ENCODE measurements around the gene ZFYVE21. TPM values are rescaled to one million over a fixed set of nuclear protein-coding genes. Genes with fewer than 3 reads are reported as not detected.

Gene ZFYVE21
- total and polyA plus RNA-seq, 9 donors = 75.6 to 111 (median 83.1) TPM

DNA sequence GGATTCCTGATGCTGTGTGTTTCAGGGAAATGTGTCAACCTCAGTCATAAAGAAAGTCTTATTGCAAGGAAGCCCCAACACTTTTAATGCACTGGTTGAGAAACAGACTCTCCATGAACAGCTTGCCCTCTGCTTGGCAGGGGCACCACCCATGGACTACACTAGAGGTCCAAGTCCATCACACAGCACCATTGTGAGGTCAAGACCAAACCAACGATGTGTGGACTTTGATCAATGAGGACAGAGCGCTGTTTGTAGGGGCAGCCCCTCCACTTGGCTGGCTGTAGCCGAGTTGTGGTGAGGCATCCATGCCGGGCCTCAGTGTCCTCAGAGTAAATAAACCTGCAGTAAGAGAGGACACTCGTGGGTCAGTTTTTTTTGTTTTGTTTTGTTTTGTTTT, 29.8 kb downstream of the ZFYVE21 start:
- Histone ChIP-seq H3K27me3 (no peaks in the 10 kb centered on the region), H3K27ac (no peak overlapping the region), H3K36me3 (no peaks in the 10 kb centered on the region), H3K4me3 (no peak overlapping the region), H3K4me1 (ENCODE audit: insufficient read depth) (peaks cover 14% of the 10 kb centered on the region), H3K9me3 (no peaks in the 10 kb centered on the region)
- intact Hi-C loops (cut with DNase I) = no loop called here
- TF ChIP-seq, protein P1, sequence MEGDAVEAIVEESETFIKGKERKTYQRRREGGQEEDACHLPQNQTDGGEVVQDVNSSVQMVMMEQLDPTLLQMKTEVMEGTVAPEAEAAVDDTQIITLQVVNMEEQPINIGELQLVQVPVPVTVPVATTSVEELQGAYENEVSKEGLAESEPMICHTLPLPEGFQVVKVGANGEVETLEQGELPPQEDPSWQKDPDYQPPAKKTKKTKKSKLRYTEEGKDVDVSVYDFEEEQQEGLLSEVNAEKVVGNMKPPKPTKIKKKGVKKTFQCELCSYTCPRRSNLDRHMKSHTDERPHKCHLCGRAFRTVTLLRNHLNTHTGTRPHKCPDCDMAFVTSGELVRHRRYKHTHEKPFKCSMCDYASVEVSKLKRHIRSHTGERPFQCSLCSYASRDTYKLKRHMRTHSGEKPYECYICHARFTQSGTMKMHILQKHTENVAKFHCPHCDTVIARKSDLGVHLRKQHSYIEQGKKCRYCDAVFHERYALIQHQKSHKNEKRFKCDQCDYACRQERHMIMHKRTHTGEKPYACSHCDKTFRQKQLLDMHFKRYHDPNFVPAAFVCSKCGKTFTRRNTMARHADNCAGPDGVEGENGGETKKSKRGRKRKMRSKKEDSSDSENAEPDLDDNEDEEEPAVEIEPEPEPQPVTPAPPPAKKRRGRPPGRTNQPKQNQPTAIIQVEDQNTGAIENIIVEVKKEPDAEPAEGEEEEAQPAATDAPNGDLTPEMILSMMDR (IDR thresholded peaks at IDR 0.05) = no peak
- no peak for TF ChIP-seq POLR2A (IDR thresholded peaks at IDR 0.05)
- no peak for TF ChIP-seq EP300 (IDR thresholded peaks at IDR 0.05)
- 78 to 84% (median 79%) methylated on average over 5 of the region's 5 CpGs for WGBS, 3 donors
- DNase-seq = no peak

DNA sequence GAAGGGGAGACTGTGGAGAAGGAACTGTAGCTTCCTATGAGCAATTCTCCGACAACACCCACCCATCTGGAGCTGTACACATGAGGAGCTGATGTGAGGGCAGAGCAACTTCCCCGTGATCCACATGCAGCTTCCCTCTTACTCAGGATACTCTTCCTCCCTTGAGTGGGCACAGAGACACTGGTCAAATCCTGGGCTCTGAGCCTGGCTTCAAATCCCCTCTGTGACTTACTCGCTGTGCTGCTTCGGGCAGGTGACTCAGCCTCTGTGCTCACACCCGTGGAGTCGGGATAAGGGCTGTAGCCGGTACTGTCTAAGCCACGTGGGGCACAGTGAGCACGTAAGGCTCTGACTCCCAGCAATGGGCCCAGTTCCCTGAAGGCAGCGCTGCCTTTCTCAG, 31.1 kb downstream of the ZFYVE21 start:
- H3K4me1 ChIP-seq (ENCODE audit: insufficient read depth) = peaks cover 7% of the 10 kb centered on the region
- H3K9me3 ChIP-seq = no peaks in the 10 kb centered on the region
- no peak overlapping the region for H3K4me3 ChIP-seq
- no peaks in the 10 kb centered on the region for H3K36me3 ChIP-seq
- DNase-seq = no peak
- WGBS, 3 donors = 90 to 94% (median 91%) methylated on average over 10 of the region's 10 CpGs
- TF ChIP-seq, protein P1 (IDR thresholded peaks at IDR 0.05) = no peak
- TF ChIP-seq EP300 (IDR thresholded peaks at IDR 0.05) = no peak
- intact Hi-C loops (cut with DNase I) = no loop called here
- no peak overlapping the region for H3K27ac ChIP-seq
- no peaks in the 10 kb centered on the region for H3K27me3 ChIP-seq

DNA sequence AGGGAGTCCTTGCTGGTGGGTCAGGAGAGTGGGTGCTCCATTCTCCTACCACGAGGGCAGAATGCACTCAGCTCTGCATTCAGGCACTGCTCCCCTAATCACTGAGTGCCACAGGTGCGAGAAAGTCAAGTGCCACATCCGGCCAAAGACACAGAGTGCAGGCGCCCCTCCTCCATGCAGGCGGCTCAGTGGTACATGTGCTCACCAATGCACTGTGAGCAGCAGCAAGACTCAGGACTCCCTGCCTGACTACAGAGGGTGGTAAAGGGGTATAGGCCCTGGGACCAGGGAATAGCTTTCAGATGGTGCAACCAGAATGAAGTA, 32.9 kb downstream of the ZFYVE21 start:
- H3K27me3 ChIP-seq = no peaks in the 10 kb centered on the region
- DNase-seq = no peak
- no peaks in the 10 kb centered on the region for H3K4me1 ChIP-seq (ENCODE audit: insufficient read depth)
- TF ChIP-seq EP300 (IDR thresholded peaks at IDR 0.05) (no peak), POLR2A (IDR thresholded peaks at IDR 0.05) (no peak)
- TF ChIP-seq, protein P1 (IDR thresholded peaks at IDR 0.05) = no peak
- intact Hi-C loops (cut with DNase I) = no loop called here
- H3K9me3 ChIP-seq = no peaks in the 10 kb centered on the region
- no peaks in the 10 kb centered on the region for H3K36me3 ChIP-seq
- 82 to 90% (median 87%) methylated on average over 5 of the region's 5 CpGs for WGBS, 3 donors
- H3K27ac ChIP-seq = no peak overlapping the region
- no peak overlapping the region for H3K4me3 ChIP-seq

DNA sequence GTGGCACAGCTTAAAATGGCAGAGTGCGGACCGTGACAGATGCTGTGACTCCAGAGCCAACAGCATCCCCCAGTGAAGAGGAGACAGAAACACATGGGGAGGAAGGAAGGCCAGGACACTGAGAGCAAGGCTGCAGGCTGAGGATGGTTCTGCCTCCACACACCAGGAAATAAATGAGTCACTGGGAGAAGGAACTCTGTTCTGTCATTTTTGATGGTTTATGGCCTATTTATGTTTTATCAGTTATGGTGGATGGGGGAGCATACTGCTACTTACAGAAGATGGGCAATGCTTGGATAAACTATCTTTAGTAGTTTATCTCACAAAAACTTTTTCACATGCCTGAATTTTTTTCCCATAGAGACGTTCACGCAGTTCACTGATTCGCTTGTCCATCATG, 33.8 kb downstream of the ZFYVE21 start:
- Histone ChIP-seq H3K4me1 (ENCODE audit: insufficient read depth) (no peaks in the 10 kb centered on the region), H3K27ac (no peak overlapping the region), H3K36me3 (no peaks in the 10 kb centered on the region), H3K4me3 (no peak overlapping the region), H3K9me3 (no peaks in the 10 kb centered on the region), H3K27me3 (no peaks in the 10 kb centered on the region)
- no peak for TF ChIP-seq EP300 (IDR thresholded peaks at IDR 0.05)
- TF ChIP-seq, protein P1 (IDR thresholded peaks at IDR 0.05) = no peak
- TF ChIP-seq POLR2A (IDR thresholded peaks at IDR 0.05) = no peak
- no peak for DNase-seq
- intact Hi-C loops (cut with DNase I) = no loop called here
- WGBS, 3 donors = 84 to 86% (median 85%) methylated on average over 5 of the region's 5 CpGs

DNA sequence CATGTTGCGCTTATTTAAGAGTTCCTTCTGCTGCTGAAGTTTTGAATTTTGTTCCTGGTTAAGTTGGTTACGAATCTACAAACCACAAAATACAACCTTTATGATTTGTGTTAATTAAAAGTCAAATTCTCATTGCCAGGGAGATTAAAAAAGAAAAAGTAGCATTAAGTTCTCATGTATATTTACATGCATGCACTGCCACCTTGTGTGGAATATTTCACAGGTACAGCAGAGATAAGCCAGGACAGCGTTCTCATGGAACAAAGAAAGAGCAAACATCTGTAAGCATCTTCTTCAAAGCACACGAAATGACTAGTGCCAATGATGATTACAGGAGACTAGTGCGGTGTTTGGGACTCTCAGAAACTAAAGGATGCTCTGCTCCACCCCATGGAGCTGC, 34.2 kb downstream of the ZFYVE21 start:
- H3K9me3 ChIP-seq = no peaks in the 10 kb centered on the region
- intact Hi-C loops (cut with DNase I) = no loop called here
- H3K4me1 ChIP-seq (ENCODE audit: insufficient read depth) = no peaks in the 10 kb centered on the region
- H3K36me3 ChIP-seq = no peaks in the 10 kb centered on the region
- no peak overlapping the region for H3K27ac ChIP-seq
- TF ChIP-seq, protein P1 (IDR thresholded peaks at IDR 0.05) = no peak
- TF ChIP-seq POLR2A (IDR thresholded peaks at IDR 0.05) (no peak), EP300 (IDR thresholded peaks at IDR 0.05) (no peak)
- no peaks in the 10 kb centered on the region for H3K27me3 ChIP-seq
- DNase-seq = no peak
- 80 to 83% (median 82%) methylated on average over 5 of the region's 5 CpGs for WGBS, 3 donors
- no peak overlapping the region for H3K4me3 ChIP-seq

Data from ovary (tissue), 9 donors.